HCT116 (cell line): ENCODE results near the gene DCAF5. TPM values are rescaled to one million over a fixed set of nuclear protein-coding genes. Genes with fewer than 3 reads are reported as not detected.

Experiments
- ATAC-seq: fragments of 200-7000 bp; cut with Tn5 transposase; 2 replicates; pipeline ENCODE4 v1.9.1; 2020; ENCODE audit warnings: mild to moderate bottlenecking, moderate library complexity
- BruUV-seq: library from RNA; stranded (reverse); fragments of 400-500 nt; replicated peaks from 2 replicates; lab custom pipeline; 2021; lab: Mats Ljungman, UMichigan
- CTCF ChIA-PET: fragments of 300-600 bp; sonication (Branson Sonifier 250); formaldehyde crosslinking; loops from one replicate; lab custom pipeline; 2021; ENCODE audit warnings: antibody characterized with exemption; lab: Charles Lee
- POLR2A ChIA-PET: fragments of 300-600, 350-600 bp; sonication (Branson Sonifier 250); formaldehyde crosslinking; loops from one replicate; lab custom pipeline; 2021; ENCODE audit warnings: antibody characterized with exemption; lab: Charles Lee
- RAD21 ChIA-PET, 2 experiments: fragments of 300-600 bp; sonication (Branson Sonifier 250); formaldehyde crosslinking; loops; one replicate each; lab custom pipeline; 2023; ENCODE audit warnings: low total read pairs in 2 of 2; ENCODE audit not compliant: uncharacterized antibody in 2 of 2, unreplicated experiment in 2 of 2, low non-redundant PET in 1 of 2; lab: Charles Lee
- DNase-seq: peaks from one replicate; pipeline ENCODE4 v3.0.0-alpha.2; 2010; ENCODE audit warnings: low read depth, low spot score
- H2AFZ ChIP-seq: fragments of 200-600 bp; shearing (Covaris generic), sonication (generic); 2 replicates; pipeline ENCODE4 v1.6.1; 2017; ENCODE audit warnings: low read depth, mixed run types, mixed read lengths, antibody characterized with exemption, low read length; ENCODE audit not compliant: poor library complexity, severe bottlenecking
- H3K27ac ChIP-seq: 2 replicates; pipeline ENCODE4 v1.5.1; 2012; ENCODE audit warnings: low read depth, low read length
- H3K27me3 ChIP-seq: fragments of 200-600 bp; sonication (generic); 2 replicates; pipeline ENCODE4 v1.6.1; 2016; ENCODE audit warnings: mixed run types, low read length, mixed read lengths; ENCODE audit not compliant: insufficient read depth
- H3K36me3 ChIP-seq, 2 experiments: fragments of 200-500 bp in 1 of 2; fragments of 200-600 bp in 1 of 2; sonication (Bioruptor generic) in 1 of 2; sonication (generic) in 1 of 2; 2 replicates each; pipeline versions ENCODE4 v1.5.1 to v1.6.1; 2014 to 2016; ENCODE audit warnings: low read length in 2 of 2, inconsistent platforms in 1 of 2, mixed read lengths in 1 of 2, mixed run types in 1 of 2; ENCODE audit not compliant: insufficient read depth in 2 of 2, control insufficient read depth in 1 of 2
- H3K4me1 ChIP-seq, 2 experiments: fragments of 200-600 bp in 1 of 2; sonication (generic) in 1 of 2; 2 replicates each; pipeline versions ENCODE4 v1.5.1 to v1.6.1; 2012 to 2017; ENCODE audit warnings: low read length in 2 of 2, inconsistent platforms in 1 of 2, mild to moderate bottlenecking in 1 of 2, mixed read lengths in 1 of 2, mixed run types in 1 of 2, moderate library complexity in 1 of 2; ENCODE audit not compliant: insufficient read depth in 2 of 2, control insufficient read depth in 1 of 2
- H3K4me2 ChIP-seq: fragments of 200-600 bp; sonication (generic); 2 replicates; pipeline ENCODE4 v1.6.1; 2017; ENCODE audit warnings: mixed run types, low read length, mixed read lengths
- H3K4me3 ChIP-seq, 2 experiments: fragments of 200-600 bp in 1 of 2; sonication (generic) in 1 of 2; replicated peaks in 1 of 2; 2 replicates each; pipeline ENCODE4 v1.5.1; 2011 to 2016; ENCODE audit warnings: low read length in 2 of 2, control low read depth in 1 of 2, low read depth in 1 of 2, mild to moderate bottlenecking in 1 of 2, mixed read lengths in 1 of 2, mixed run types in 1 of 2
- H3K79me2 ChIP-seq: fragments of 200-600 bp; sonication (generic); 2 replicates; pipeline ENCODE4 v1.6.1; 2017; ENCODE audit warnings: mild to moderate bottlenecking, mixed run types, low read length, moderate library complexity, mixed read lengths; ENCODE audit not compliant: insufficient read depth
- H3K9ac ChIP-seq: fragments of 200-600 bp; sonication (generic); 2 replicates; pipeline ENCODE4 v1.6.1; 2016; ENCODE audit warnings: low read length, mixed read lengths
- H3K9me2 ChIP-seq: fragments of 200-600 bp; sonication (generic), shearing (Covaris generic); 2 replicates; pipeline ENCODE4 v1.6.1; 2017; ENCODE audit warnings: mixed run types, mild to moderate bottlenecking, moderate library complexity; ENCODE audit not compliant: insufficient read depth
- H3K9me3 ChIP-seq, 2 experiments: fragments of 200-500 bp in 1 of 2; fragments of 200-600 bp in 1 of 2; sonication (Bioruptor generic) in 1 of 2; sonication (generic) in 1 of 2; 2 replicates each; pipeline ENCODE4 v1.6.1; 2014 to 2017; ENCODE audit warnings: low read length in 2 of 2, mixed read lengths in 2 of 2, inconsistent platforms in 1 of 2, low read depth in 1 of 2, mild to moderate bottlenecking in 1 of 2, mixed run types in 1 of 2, moderate library complexity in 1 of 2; ENCODE audit not compliant: control insufficient read depth in 1 of 2, insufficient read depth in 1 of 2
- H4K20me1 ChIP-seq: fragments of 200-600 bp; sonication (generic), shearing (Covaris generic); 2 replicates; pipeline ENCODE4 v1.6.1; 2017; ENCODE audit warnings: mixed run types, mild to moderate bottlenecking, moderate library complexity; ENCODE audit not compliant: insufficient read depth
- ATF3 ChIP-seq: IDR thresholded peaks from 2 replicates; pipeline ENCODE4 v1.6.1; 2012
- CBX3 ChIP-seq: IDR thresholded peaks from 2 replicates; pipeline ENCODE4 v1.6.1; 2012; ENCODE audit warnings: low read depth
- CEBPB ChIP-seq: IDR thresholded peaks from 2 replicates; pipeline ENCODE4 v1.6.1; 2012; ENCODE audit warnings: low read depth
- CTCF ChIP-seq, 3 experiments: fragments of 200-600 bp in 1 of 3; sonication (generic) in 1 of 3; IDR thresholded peaks in 2 of 3; conservative IDR thresholded peaks in 1 of 3; 2 replicates each; pipeline ENCODE4 v1.5.1; 2012 to 2017; ENCODE audit warnings: low read depth in 2 of 3, low read length in 2 of 3, antibody characterized with exemption in 1 of 3, borderline replicate concordance in 1 of 3, control low read depth in 1 of 3, mild to moderate bottlenecking in 1 of 3, mixed read lengths in 1 of 3, mixed run types in 1 of 3, moderate library complexity in 1 of 3; ENCODE audit not compliant: insufficient read depth in 1 of 3
- EGR1 ChIP-seq: IDR thresholded peaks from 2 replicates; pipeline ENCODE4 v1.6.1; 2012; ENCODE audit warnings: low read depth
- ELF1 ChIP-seq: IDR thresholded peaks from 2 replicates; pipeline ENCODE4 v1.6.1; 2012; ENCODE audit warnings: low read depth, borderline replicate concordance
- EZH2 ChIP-seq: fragments of 200-600 bp; sonication (generic); IDR thresholded peaks from 2 replicates; pipeline ENCODE4 v1.6.1; 2017; ENCODE audit warnings: antibody characterized with exemption, mixed run types
- EZH2phosphoT487 ChIP-seq: fragments of 200-600 bp; IDR thresholded peaks from 2 replicates; pipeline ENCODE4 v1.6.1; 2018; ENCODE audit warnings: antibody characterized with exemption, borderline replicate concordance
- FOSL1 ChIP-seq: IDR thresholded peaks from 2 replicates; pipeline ENCODE4 v1.6.1; 2012; ENCODE audit warnings: low read depth
- JUND ChIP-seq: IDR thresholded peaks from 2 replicates; pipeline ENCODE4 v1.6.1; 2012
- POLR2A ChIP-seq: IDR thresholded peaks from 2 replicates; pipeline ENCODE4 v1.7.0; 2011; ENCODE audit warnings: borderline replicate concordance; ENCODE audit not compliant: insufficient read depth, insufficient read length; ENCODE audit errors: extremely low read depth
- POLR2AphosphoS5 ChIP-seq: IDR thresholded peaks from 2 replicates; pipeline ENCODE4 v1.6.1; 2011; ENCODE audit warnings: mild to moderate bottlenecking, low read depth, low read length, moderate library complexity
- RAD21 ChIP-seq: IDR thresholded peaks from 2 replicates; pipeline ENCODE4 v1.6.1; 2012; ENCODE audit warnings: low read depth, mild to moderate bottlenecking
- REST ChIP-seq: IDR thresholded peaks from 2 replicates; pipeline ENCODE4 v1.6.1; 2012; ENCODE audit warnings: low read depth
- SIN3A ChIP-seq: IDR thresholded peaks from 2 replicates; pipeline ENCODE4 v1.6.1; 2012; ENCODE audit warnings: low read depth
- SP1 ChIP-seq: IDR thresholded peaks from 2 replicates; pipeline ENCODE4 v1.6.1; 2012; ENCODE audit warnings: low read depth
- SRF ChIP-seq: IDR thresholded peaks from 2 replicates; pipeline ENCODE4 v1.6.1; 2012; ENCODE audit warnings: low read depth
- TCF7L2 ChIP-seq: IDR thresholded peaks from 2 replicates; pipeline ENCODE4 v1.7.0; 2011; ENCODE audit warnings: borderline replicate concordance, inconsistent platforms; ENCODE audit not compliant: insufficient read depth, insufficient read length; ENCODE audit errors: extremely low read depth
- ZBTB33 ChIP-seq: IDR thresholded peaks from 2 replicates; pipeline ENCODE4 v1.6.1; 2011; ENCODE audit warnings: mild to moderate bottlenecking, low read length, moderate library complexity; ENCODE audit not compliant: insufficient replicate concordance; ENCODE audit errors: extremely low read depth
- ZFX ChIP-seq: fragments of 450-650 bp; IDR thresholded peaks from 2 replicates; pipeline ENCODE4 v1.6.1; 2017
- ZNF274 ChIP-seq: fragments of 200-500 bp; sonication (Bioruptor generic); IDR thresholded peaks from 2 replicates; pipeline ENCODE4 v1.6.1; 2014; ENCODE audit warnings: mild to moderate bottlenecking, low read depth, low read length, inconsistent platforms
- intact Hi-C: fragments of 100-400 bp; cut with micrococcal nuclease; formaldehyde crosslinking; loops from 2 replicates; pipeline ENCODE4 v1.10.0; 2022
- total RNA-seq: library from RNA; stranded (reverse); gene quantifications from one replicate; pipeline ENCODE4 v1.2.1, GENCODE V29; 2021; ENCODE audit not compliant: unreplicated experiment

The DCAF5 gene
- total RNA-seq, 1 experiment from 2014 or later = 27.1 TPM

GRCh38 chr14:69129264-69129880, 23.5 kb downstream of the DCAF5 start:
- intact Hi-C loops = loop anchor here (1.0 to 5.0 kb wide), 3 partner anchors 113 to 331 kb away; no protein-coding TSS in a partner anchor
- CTCF ChIA-PET = interaction anchor here (0.7 to 2.4 kb wide), 18 partner anchors 10 to 446 kb away, joined by 3 to 18 read pairs (median 5); partner anchors contain the start of gene CCDC177
- POLR2A ChIA-PET = no interaction called here
- ATAC-seq (peak; percentile 96), DNase-seq (peak; percentile 52)
- RAD21 ChIA-PET = no interaction called here
- H3K4me1 ChIP-seq = peaks cover 0 to 12% of the 10 kb centered on the region in 2 experiments; a peak in 2 of 4 replicates
- no TSS peak for BruUV-seq
- H3K4me3 ChIP-seq = no peak overlapping the region
- no peaks in the 10 kb centered on the region for H3K27me3 ChIP-seq
- no peak overlapping the region for H2AFZ ChIP-seq
- no peak overlapping the region for H3K27ac ChIP-seq
- H3K79me2 ChIP-seq = peaks cover 24% of the 10 kb centered on the region
- H3K36me3 ChIP-seq = no peaks in the 10 kb centered on the region
- H3K9ac ChIP-seq = no peak overlapping the region
- no peaks in the 10 kb centered on the region for H3K9me2 ChIP-seq
- no peaks in the 10 kb centered on the region; the same call in 1 of the 2 replicates for H4K20me1 ChIP-seq
- peak overlapping the region; percentile 24; the same call in 1 of the 2 replicates for H3K4me2 ChIP-seq
- no peaks in the 10 kb centered on the region for H3K9me3 ChIP-seq
- TF ChIP-seq SIN3A (no peak), CEBPB (no peak), CBX3 (no peak), REST (no peak), RAD21 (peak; percentile 84), ZFX (no peak), ELF1 (no peak), EGR1 (no peak), ATF3 (no peak), TCF7L2 (no peak), EZH2 (no peak), POLR2AphosphoS5 (no peak), SRF (no peak), FOSL1 (no peak), JUND (no peak), ZBTB33 (no peak), EZH2phosphoT487 (no peak), CTCF (IDR thresholded peaks at IDR 0.05 in 2 of 3, conservative IDR thresholded peaks at IDR 0.05 in 1 of 3; ENCODE audit: borderline replicate concordance in 1 of 3, insufficient read depth in 1 of 3, low read depth in 2 of 3, low read length in 2 of 3) (peak; percentile 73 to 98 (median 93); a peak in 5 of 6 replicates), SP1 (no peak), POLR2A (no peak), ZNF274 (no peak)
